Hindlimb muscle (tissue), 1 donor: Measurements from ENCODE around the gene WDR45B. TPM values are rescaled to one million over a fixed set of nuclear protein-coding genes. Genes with fewer than 3 reads are reported as not detected.
A peak's percentile ranks its signal among the peaks of the same experiment; 100 is the strongest.
"Not testable (repeated sequence)": the region's sequence is repeated elsewhere in the genome, so short reads cannot be mapped to it uniquely, and the experiment has no call there.

Experiments
- DNase-seq: peaks from one replicate; pipeline ENCODE4 v3.0.0-alpha.2; 2013
- polyA plus RNA-seq: library from polyadenylated mRNA; unstranded; fragments of 120-200 nt; gene quantifications from one replicate; pipeline ENCODE4 v1.2.1, GENCODE V29; 2013; ENCODE audit not compliant: insufficient read length

WDR45B gene
- polyA plus RNA-seq, 1 donor, result 61.2 TPM

GRCh38 chr17:82579969-82580368, 68.3 kb downstream of the WDR45B start:
- not testable (repeated sequence) for DNase-seq

DNA sequence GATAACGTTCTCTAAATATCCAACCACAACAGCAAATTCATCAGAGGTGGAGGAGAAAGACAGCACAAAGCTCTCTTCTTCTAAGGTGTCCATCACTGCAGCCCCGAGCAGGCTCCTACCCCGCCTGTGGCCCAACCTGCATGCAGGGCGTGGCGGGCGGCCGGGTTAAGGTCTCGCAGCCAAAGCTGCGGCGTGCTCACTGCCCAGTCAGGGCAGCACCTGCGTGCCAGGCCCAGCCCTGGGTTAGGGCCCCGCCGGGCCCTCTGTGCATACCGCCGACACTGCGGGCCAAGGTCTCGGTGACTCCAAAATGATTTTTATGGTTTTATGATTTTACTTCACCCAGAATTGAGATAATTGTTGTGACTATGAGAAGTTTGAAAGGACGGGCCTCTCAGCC, 70.9 kb downstream of the WDR45B start:
- DNase-seq, result no peak

DNA sequence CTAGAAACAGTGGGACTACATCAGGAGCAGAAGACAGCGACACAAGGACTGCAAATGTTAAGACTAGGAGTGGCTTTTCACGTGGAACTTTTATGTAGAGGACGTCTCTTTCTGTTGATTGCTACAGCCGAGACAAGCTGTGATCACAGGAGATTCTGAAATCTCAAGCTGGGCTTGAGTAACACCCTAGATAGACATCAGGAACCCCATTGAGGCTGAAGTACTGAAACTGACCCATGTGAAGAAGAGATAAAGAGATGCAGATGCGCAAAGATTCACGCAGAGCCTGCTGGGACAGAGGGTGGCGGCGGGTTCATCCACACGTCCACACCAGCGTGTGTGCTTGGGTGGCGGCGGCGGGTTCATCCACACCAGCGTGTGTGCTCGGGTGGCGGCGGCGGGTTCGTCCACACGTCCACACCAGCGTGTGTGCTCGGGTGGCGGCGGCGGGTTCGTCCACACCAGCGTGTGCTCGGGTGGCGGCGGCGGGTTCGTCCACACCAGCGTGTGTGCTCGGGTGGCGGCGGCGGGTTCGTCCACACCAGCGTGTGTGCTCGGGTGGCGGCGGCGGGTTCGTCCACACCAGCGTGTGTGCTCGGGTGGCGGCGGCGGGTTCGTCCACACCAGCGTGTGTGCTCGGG, 72.5 kb downstream of the WDR45B start:
- DNase-seq, result not testable (repeated sequence)

DNA sequence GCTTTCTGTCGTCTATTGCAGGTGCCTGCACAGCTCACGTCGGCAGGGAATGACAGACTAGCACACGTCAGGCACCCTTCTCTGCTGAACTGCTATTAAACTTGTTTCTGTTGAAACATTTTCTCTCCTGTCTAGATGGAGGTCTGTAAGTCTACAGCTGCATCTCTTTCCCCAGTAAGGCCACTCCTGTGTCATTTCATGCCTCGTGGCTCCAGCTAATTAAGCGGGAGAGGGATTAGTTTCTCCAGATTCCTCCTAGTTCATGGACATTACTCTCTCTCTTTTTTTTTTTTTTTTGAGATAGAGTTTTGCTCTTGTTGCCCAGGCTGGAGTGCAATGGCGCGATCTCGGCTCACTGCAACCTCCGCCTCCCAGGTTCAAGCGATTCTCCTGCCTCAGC, 74.2 kb downstream of the WDR45B start:
- DNase-seq, result no peak

DNA sequence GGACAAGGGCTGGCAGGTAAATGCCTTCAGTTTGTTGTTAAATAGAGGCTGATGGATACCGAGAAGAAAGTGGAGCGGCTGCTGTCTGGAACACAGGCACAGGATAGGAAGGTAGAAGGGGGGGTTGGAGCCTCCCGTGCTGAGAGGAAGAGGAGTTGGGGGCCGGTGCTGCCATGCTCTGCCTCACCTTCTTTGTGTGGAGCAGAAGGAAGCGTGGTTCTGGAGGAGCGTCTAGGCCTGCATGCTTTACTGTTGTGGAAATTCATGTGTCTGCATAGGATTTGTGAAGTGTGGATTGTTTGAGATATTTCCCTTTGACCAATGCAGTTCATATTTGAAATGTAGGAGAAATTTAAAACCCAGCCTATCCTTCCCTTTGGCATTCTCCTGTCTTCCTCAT, 76.4 kb downstream of the WDR45B start:
- no peak for DNase-seq

GRCh38 chr17:82570277-82570676, 78.0 kb downstream of the WDR45B start:
- no peak for DNase-seq

DNA sequence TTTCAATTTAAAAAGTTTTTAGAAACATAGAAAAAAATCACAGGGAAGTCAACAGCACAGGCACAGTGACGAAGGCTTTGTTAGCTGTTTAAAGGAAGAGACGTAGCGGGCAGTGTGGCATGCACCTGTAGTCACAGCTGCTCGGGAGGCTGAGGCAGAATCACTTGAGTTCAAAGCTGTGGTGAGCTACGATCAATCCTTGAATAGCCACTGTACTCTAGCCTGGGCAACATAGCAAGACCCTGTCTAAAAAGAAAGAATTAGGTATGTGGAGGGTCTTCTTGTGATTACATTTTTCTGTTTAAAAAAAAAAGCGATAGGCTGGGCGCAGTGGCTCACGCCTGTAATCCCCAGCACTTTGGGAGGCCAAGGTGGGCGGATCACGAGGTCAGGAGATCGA, 78.6 kb downstream of the WDR45B start:
- no peak for DNase-seq

DNA sequence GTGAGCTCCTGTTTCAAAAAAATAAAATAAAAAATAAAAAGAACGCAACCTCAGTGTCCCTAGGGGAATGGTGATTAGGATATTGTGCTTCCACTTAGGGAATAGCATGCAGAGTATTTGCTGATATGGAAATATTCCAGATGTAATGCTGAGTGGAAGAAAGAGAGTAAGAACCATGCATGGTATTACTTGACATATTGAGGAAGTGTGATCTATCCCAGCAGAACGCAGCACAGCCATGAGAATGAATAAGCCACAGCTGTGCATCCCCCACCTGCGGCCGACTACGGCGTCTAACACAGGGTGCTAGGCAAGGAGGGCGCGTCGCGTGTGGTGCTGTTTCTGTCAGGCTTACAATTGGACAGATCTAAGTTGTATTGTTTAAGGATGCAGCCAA, 79.2 kb downstream of the WDR45B start:
- no peak for DNase-seq

- DNase-seq, result no peak
Observed at GRCh38 chr17:82567286-82567685, 81.0 kb downstream of the WDR45B start.

DNA sequence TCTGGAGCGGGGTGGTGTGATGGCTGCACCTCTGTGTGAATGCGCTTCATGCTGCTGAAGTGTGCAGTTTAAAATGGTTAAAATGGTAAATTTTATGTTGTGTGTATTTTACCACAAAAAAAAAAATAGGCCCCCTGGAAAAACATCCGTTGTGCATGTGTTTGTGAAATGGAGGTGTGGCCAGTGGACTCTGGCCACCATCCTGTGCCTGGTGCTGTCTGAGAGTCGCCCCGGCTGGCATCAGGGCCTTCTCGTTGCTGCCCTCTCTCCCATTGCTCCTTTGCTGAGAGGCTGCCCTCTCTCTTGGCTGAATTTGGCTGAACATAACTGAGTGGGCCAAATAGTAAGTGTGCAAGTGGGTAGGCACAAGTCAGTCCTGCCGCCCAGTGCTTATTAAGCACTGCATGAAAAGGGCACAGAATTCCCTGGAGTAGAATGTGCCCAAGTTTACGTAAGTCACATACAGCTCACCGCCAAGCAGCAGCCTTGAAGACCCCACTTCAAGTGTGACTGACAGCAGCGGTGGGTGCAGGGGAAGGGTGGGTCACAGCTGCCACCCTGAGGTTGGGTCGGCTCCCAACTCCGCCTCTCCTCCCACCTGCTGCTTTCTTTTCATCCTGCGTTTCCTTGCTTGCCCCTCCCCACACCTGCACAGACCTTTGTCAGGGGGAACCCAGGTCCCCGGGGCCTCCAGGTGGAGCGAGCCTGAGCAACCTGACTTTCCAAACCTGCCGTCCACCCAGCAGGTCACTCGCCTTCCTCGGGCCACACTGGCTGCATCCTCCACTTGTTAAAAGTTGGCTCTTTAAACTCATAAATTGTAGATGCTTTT, 81.9 kb downstream of the WDR45B start:
- DNase-seq, result no peak

DNA sequence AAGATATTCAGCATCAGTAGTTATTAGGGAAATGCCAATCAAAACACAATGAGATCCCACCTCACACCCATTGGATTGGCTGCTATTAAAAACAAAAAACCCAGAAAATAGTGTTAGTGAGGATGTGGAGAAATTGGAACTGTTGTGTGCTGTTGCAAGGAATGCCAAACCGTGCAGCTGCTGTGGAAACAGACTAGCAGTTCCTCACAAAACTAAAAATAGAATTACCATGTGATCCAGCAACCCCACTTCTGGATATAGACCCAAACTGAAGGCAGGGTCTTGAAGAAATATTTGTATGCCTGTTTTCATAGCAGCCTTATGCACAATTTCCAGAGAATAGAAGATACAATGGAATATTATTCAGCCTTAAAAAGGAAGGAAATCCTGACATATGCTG, 82.7 kb downstream of the WDR45B start:
- DNase-seq, result peak; percentile 65

Other genes with a start within 250 kb of the WDR45B start
- gene HEXD, start 230.1 kb downstream of the WDR45B start, polyA plus RNA-seq, result 27.4 TPM
- 21.5 TPM for gene OGFOD3, start 229.9 kb downstream of the WDR45B start, polyA plus RNA-seq
- gene CYBC1, start 197.7 kb downstream of the WDR45B start, polyA plus RNA-seq, result 39.6 TPM
- gene NARF, start 189.7 kb downstream of the WDR45B start, polyA plus RNA-seq, result 53.8 TPM
- 44.4 TPM for gene FOXK2, start 128.7 kb downstream of the WDR45B start, polyA plus RNA-seq
- gene RAB40B, start 50.3 kb upstream of the WDR45B start, polyA plus RNA-seq, result 87.4 TPM
- gene FN3KRP, start 68.3 kb upstream of the WDR45B start, polyA plus RNA-seq, result 39.3 TPM
- gene FN3K, start 87.2 kb upstream of the WDR45B start, polyA plus RNA-seq, result 23.1 TPM
- 69.8 TPM for gene TBCD, start 103.6 kb upstream of the WDR45B start, polyA plus RNA-seq
- gene ZNF750, start 191.6 kb upstream of the WDR45B start, polyA plus RNA-seq, result 0.85 TPM